GM20431 (cell line): ENCODE results near the gene PEMT.

Experiments used
- in situ Hi-C: fragments of 300-500 bp; cut with MseI, MboI; formaldehyde crosslinking; loops from one replicate; pipeline ENCODE4 v1.15.0; 2020; ENCODE audit warnings: low sequenced_read_pairs; ENCODE audit not compliant: unreplicated experiment

Gene PEMT

GRCh38 chr17:17506893-17507464, 84.5 kb downstream of the PEMT start:
- in situ Hi-C loops, result loop anchor here (10.0 kb wide), 1 partner anchor 138 kb away; no protein-coding TSS in a partner anchor

- in situ Hi-C loops, result loop anchor here (10.0 kb wide), 1 partner anchor 139 kb away; no protein-coding TSS in a partner anchor
Measured at GRCh38 chr17:17506181-17506741, 85.2 kb downstream of the PEMT start.

DNA sequence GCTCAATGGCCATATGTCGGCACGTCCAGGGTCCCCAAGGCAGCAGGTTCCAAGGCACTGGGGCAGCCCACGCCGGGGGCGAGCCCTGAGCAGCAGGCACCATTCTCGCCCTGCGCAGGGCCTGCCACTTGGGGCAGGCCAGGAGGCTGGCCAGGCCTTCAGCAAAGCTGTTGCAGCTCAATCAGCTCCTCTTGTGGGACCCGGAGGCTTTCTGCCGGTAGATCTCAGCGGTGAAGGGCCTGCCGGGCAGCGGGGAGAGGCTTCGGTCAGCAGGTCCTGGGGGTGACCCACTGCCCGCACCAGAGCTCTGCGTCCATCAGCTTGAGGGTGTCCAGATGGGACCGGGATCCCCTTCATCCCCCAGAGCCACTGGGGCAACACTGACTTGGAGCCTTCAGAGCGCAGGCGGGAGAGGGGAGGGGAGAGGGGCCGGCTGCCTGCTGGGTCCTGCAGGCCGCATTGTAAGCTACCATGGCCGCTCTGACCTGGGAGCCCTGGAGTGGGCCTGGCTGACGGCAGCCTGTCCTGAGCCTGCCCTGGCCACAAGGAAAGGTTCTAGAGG, 85.8 kb downstream of the PEMT start:
- in situ Hi-C loops, result loop anchor here (10.0 kb wide), 1 partner anchor 139 kb away; no protein-coding TSS in a partner anchor

DNA sequence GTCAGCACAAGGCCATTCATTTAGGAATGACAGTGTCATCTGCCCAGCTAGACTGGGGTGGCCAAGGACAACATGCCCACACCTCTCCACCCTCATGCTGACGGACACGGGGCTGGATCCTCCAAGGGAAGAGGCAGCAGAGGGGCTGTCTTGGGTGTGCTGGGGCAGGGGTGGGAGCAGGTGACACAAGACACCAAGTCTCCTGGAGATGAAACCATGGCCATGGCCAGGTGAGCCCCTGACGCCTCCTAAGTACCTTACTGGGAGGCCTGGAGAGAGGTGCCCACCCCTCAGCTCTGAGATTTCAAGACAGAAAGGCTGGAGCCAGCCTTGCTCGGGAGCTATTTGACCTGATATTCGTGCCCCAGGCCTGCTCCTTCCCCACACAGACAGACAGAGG, 86.4 kb downstream of the PEMT start:
- in situ Hi-C loops, result loop anchor here (10.0 kb wide), 1 partner anchor 140 kb away; no protein-coding TSS in a partner anchor

DNA sequence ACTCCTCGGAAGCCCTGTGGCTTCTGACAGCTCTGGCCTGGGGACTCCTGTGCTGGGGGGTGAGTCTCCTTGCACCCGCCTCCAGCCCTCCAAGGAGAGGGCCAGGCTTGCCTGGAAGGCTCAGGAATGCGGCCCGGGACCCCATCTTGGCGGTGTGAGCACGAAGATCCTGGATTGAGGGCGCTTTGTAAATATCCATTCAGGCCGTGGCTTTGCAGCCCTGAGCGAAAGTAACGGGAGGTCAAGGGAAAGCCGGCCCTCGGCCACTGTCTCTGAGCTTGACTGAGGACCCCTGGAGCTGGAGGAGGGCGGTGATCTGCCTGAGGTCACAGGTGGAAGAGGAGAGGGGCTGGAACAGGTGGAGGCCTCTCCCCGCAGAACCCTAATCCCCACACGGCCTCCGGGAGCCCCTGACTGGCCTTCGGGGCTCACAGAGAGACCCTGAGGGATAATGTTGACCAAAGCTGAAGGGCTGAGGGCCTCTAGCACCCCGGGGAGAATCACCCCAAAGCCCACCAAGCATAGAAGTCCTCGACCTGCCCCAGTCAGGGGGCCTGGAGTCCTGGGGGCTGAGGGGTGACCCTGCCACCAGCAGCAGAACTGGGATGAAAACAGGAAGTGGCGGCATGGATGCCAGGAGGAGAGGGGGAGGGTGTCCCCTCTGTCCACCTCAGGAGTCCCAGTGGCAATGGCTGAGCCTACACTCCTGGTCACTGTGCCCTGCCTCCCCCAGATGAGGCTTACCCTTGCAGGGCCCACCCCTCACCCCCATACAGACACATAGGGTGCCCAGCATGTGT, 87.0 kb downstream of the PEMT start:
- in situ Hi-C loops, result loop anchor here (10.0 kb wide), 1 partner anchor 140 kb away; no protein-coding TSS in a partner anchor

- in situ Hi-C loops, result loop anchor here (10.0 kb wide), 1 partner anchor 141 kb away; no protein-coding TSS in a partner anchor
Measured at GRCh38 chr17:17503566-17504130, 87.9 kb downstream of the PEMT start.

DNA sequence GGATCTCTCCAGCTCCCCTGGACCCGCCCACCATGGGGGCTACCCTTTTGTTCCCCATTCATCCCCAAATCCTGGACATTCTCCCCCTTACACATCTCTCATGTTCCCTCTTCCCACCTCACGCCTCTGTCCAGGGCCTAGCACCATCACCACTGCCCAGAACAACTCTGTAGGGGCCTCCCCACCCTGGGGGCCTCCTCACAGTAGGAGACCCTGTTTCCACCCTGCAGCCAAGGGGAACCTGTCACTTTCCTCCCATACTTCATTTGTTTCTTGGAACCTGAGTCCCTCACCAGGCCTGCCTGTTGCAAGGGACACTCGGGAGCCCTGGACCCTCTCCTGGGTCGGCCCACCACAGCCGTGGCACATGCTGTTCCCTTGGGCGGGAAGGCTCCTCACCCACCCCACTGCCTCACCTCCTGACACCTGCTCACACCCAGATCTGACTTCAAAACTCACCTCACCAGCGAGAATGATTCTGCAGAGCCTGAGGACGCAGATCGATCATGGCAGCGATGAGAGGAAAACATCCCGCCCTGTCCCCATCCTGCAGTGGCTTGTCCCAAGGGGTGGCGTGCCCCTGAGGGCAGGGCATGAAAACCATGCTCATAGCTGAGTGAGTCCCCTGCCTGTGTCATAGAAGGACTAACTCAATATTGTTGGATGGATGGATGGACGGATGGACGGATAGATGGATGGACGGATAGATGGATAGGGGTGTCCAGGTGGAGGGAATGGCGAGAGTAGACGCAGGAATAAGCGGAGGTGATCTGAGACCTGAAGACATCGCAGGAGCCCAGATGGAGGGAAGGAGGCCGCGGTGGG, 88.6 kb downstream of the PEMT start:
- in situ Hi-C loops, result loop anchor here (10.0 kb wide), 1 partner anchor 142 kb away; no protein-coding TSS in a partner anchor

DNA sequence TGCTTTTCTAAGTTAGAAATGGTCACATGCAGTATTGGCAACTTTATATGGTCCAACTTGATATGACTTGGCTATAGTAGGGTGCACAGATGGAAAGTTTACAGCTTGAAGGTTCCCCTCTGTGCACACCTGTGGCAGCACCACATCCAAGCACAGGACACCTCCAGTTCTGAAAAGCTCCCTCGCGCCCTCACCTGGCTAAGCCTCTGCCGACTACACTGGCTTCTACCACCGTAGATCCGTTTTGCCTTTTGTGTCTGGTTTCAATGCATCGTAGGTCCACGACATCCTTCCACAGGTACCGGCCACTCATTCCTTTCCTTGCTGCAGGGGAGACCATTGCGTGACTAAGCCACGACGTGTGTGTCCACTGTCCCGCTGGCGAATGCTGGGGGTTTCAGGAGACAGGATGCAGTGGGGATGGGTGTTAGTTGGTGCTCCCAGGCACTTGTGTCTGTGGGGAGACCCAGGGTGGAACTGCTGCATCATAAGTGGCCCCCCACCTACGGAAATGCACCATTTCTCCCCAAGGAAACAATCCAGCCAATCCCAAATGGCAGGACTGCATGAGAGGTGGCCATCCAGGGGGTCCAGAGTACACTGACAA, 90.4 kb downstream of the PEMT start:
- in situ Hi-C loops, result loop anchor here (10.0 kb wide), 1 partner anchor 144 kb away; no protein-coding TSS in a partner anchor

DNA sequence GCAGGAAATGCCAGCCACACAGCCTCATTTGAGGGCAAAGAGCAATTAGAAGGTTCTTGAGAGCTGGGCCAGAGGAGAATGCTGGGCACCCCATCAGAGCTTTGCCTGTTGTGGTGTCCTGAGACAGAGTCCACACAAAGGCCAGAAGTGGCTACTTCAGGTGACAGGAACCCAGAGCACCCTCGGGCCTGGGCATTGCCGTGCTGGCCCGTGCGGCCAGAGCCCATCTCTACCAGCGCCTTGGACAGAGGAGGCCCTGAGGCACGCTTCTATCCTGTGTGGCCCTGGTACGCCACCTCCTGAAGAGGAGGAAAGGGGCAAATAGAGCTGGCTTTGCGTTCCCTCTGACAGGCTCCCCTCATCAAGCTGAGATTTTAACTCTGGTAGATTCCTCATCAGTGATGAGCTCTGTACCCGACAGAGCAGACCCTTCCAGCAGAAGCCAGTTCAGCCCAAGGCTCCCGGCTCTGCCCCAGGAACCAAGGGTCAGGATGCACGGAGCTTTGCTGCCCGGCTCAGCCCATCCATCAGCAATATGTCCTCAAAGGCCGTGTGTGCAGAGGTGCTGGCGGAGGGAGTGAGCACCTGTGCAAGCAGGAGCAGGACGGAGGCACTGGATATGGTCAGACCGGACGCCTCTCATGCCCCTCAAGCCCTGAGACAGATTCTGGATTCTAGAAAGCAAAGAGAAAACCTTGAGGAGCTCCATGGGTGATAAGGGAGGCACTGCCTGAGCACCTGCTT, 91.9 kb downstream of the PEMT start:
- in situ Hi-C loops, result loop anchor here (10.0 kb wide), 1 partner anchor 145 kb away; no protein-coding TSS in a partner anchor

DNA sequence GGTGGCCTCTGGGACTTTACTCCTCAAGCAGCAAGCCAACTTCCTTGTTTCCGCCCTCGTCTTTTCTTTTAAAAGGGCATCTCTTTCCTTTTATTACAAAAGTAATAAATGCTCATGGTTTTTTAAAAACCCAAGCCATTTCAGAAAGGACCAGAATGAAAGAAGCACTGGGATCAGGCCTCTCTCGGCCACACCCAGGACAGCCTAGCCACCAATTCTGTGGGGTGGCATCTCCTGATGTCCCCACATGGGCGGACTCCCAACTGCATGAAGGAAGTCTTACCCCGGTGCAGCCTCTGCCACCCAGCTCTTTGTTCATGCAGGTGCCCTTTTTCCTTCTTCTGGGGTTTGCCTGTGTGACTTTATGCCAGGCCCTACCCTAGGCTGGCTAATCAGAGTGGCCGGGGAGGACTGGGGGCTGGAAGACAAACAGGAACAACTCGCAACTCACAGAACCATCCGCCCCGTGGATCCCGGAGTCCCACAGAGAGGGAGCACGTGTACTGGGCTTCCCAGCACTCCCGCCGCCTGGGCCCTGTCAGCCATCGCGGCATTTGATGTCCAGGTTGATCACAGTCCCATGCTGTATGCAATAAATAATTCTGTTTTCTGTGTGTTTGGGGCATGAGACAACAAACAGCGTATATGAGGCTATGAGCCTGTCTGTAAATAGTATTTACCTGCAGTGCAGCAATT, 92.8 kb downstream of the PEMT start:
- in situ Hi-C loops, result no loop called here

GRCh38 chr17:17497845-17498520, 93.5 kb downstream of the PEMT start:
- in situ Hi-C loops, result no loop called here

- in situ Hi-C loops, result no loop called here
Measured at GRCh38 chr17:17497065-17497844, 94.3 kb downstream of the PEMT start.

DNA sequence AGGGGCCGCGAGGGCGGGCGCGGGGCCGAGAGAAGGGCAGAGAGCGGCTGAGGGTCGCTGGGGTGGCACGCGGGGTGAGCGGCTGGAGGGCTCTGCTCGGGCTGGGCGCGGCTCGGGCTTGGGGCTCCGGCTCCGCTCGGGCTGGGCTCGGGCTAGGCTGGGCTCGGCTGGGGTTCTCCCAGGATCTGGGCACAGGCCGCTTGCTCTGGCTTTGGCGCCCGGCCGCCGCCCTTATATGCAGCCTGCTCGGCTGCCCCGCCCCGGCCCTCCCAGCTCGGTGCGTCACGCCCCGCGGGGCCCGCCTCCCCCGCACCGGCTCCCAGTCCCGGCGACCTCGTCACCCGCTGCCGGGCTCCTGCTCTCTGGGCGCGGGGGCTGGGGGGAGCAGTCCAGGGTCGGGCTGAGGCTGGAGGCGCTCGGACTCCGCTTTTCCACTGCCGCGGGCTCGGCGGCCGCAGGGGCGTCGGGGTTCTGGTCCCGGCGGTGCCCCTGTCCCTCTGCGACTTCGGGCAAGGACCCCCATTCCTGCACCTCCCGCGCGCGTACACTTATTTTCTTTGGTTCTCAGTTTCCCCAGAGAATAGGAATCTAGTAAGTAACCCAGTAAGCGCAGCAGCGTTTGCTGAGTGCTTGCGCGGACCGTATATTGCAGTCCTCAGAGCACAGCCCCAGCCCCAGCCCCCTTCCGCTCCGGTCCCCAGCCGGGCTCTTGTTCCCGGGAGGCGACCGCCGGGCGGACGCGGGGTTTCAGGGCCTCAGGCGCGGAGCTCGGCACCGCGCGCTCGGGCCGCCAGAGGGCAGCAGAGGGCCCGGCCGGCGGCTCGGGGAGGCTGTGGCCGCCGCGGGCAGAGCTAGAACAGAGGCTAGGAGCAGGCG, 95.1 kb downstream of the PEMT start, which contains the start of gene RASD1:
Gene RASD1, minus strand, starts transcription at position 207 of the 876 bp plus-strand sequence. CDS start 214 bp downstream, outside the sequence.
- in situ Hi-C loops, result no loop called here

- in situ Hi-C loops, result no loop called here
Measured at GRCh38 chr17:17495536-17496188, 95.8 kb downstream of the PEMT start.
